ENCODE results near the gene ZC3H10. TPM values are rescaled to one million over a fixed set of nuclear protein-coding genes. Genes with fewer than 3 reads are reported as not detected.

Gene ZC3H10
- total RNA-seq, 1 experiment from 2014 or later: 11.3 TPM

- no peak for DNase-seq (ENCODE audit: low spot score)
- peaks cover 31% of the 10 kb centered on the region for H3K36me3 Mint-ChIP-seq
Observed at GRCh38 chr12:56118688-56119357, 757 bp downstream of the ZC3H10 start.

GRCh38 chr12:56119361-56119796 is 1.3 kb downstream of the ZC3H10 start:
- ATAC-seq: peak; percentile 46
- Mint-ChIP-seq H3K4me1 (peaks cover 21% of the 10 kb centered on the region), H3K9me3 (no peaks in the 10 kb centered on the region), H3K27ac (peak overlapping the region; percentile 97), H3K4me3 (peak overlapping the region; percentile 100), H3K27me3 (ENCODE audit: low read depth) (no peaks in the 10 kb centered on the region), H3K36me3 (peaks cover 30% of the 10 kb centered on the region)
- DNase-seq (ENCODE audit: low spot score): peak; percentile 73
- CTCF ChIA-PET: interaction anchor here (0.5 to 4.3 kb wide), 17 partner anchors 9 to 213 kb away, joined by 3 to 95 read pairs (median 7); partner anchors contain the start of genes ANKRD52, COQ10A, ESYT1 and MYL6B
- POLR2A ChIA-PET: interaction anchor here (0.5 to 3.6 kb wide), 6 partner anchors 9 to 402 kb away, joined by 3 to 71 read pairs (median 4); partner anchors contain the start of genes ESYT1, MYL6, RAB5B and RBMS2
- TF ChIP-seq E2F5 (CRISPR knock-in tag; IDR thresholded peaks at IDR 0.05) (no peak), USF1 (CRISPR knock-in tag; IDR thresholded peaks at IDR 0.05) (peak; percentile 77; the same call in 1 of the 2 replicates), CTCF (IDR thresholded peaks at IDR 0.05) (peak; percentile 71), PREB (CRISPR knock-in tag; IDR thresholded peaks at IDR 0.05; ENCODE audit: borderline replicate concordance) (no peak), MAX (CRISPR knock-in tag; IDR thresholded peaks at IDR 0.05) (peak; percentile 80; the same call in 1 of the 2 replicates), ZNF121 (CRISPR knock-in tag; IDR thresholded peaks at IDR 0.05) (no peak), FOXP1 (CRISPR knock-in tag; IDR thresholded peaks at IDR 0.05; ENCODE audit: borderline replicate concordance) (no peak), USF2 (CRISPR knock-in tag; IDR thresholded peaks at IDR 0.05) (peak; percentile 75)

More at GRCh38 chr12:56118688-56119357, 757 bp downstream of the ZC3H10 start:
- no peak for TF ChIP-seq MLX (CRISPR knock-in tag; IDR thresholded peaks at IDR 0.05)
- no peak for TF ChIP-seq NR1H2 (CRISPR knock-in tag; IDR thresholded peaks at IDR 0.05)
- TF ChIP-seq ZNF416 (CRISPR knock-in tag; IDR thresholded peaks at IDR 0.05): no peak
- peak overlapping the region; percentile 100 for H3K4me3 Mint-ChIP-seq
- ChIA-PET CTCF (interaction anchor here (0.7 to 4.3 kb wide), 25 partner anchors 8 to 197 kb away, joined by 3 to 95 read pairs (median 5); partner anchors contain the start of genes ANKRD52, CNPY2, ESYT1 and MYL6), POLR2A (interaction anchor here (0.6 to 3.6 kb wide), 17 partner anchors 7 to 403 kb away, joined by 3 to 71 read pairs (median 5); partner anchors contain the start of genes ERBB3, ESYT1, MYL6 and MYL6B)
- H3K27ac Mint-ChIP-seq: peak overlapping the region; percentile 97
- H3K4me1 Mint-ChIP-seq: peaks cover 21% of the 10 kb centered on the region
- peak; percentile 0 for ATAC-seq
- no peaks in the 10 kb centered on the region for H3K27me3 Mint-ChIP-seq (ENCODE audit: low read depth)
- no peaks in the 10 kb centered on the region for H3K9me3 Mint-ChIP-seq

All from WTC11 (cell line).